NCI-H345 (cell line): ENCODE measurements around the gene ETV6.

Experiments
- DNase-seq: peaks from one replicate; lab custom pipeline; 2025; lab: John Stamatoyannopoulos, UW

The ETV6 gene

GRCh38 chr12:11717519-11717961, 68.1 kb downstream of the ETV6 start:
- DNase-seq, result no peak

- no peak for DNase-seq
Observed at GRCh38 chr12:11718105-11718504, 68.6 kb downstream of the ETV6 start.

- no peak for DNase-seq
Observed at GRCh38 chr12:11718768-11719253, 69.3 kb downstream of the ETV6 start.

GRCh38 chr12:11719678-11720099, 70.2 kb downstream of the ETV6 start:
- no peak for DNase-seq

GRCh38 chr12:11722071-11722470, 72.6 kb downstream of the ETV6 start:
- DNase-seq, result no peak

- no peak for DNase-seq
Observed at GRCh38 chr12:11722578-11723138, 73.2 kb downstream of the ETV6 start.

GRCh38 chr12:11723993-11724392, 74.5 kb downstream of the ETV6 start:
- no peak for DNase-seq

- DNase-seq, result no peak
Observed at GRCh38 chr12:11724888-11725311, 75.4 kb downstream of the ETV6 start.

GRCh38 chr12:11725686-11726085, 76.2 kb downstream of the ETV6 start:
- no peak for DNase-seq

GRCh38 chr12:11726659-11727058, 77.2 kb downstream of the ETV6 start:
- no peak for DNase-seq

- DNase-seq, result peak; percentile 25
Observed at GRCh38 chr12:11727133-11727664, 77.7 kb downstream of the ETV6 start.

GRCh38 chr12:11728154-11728755, 78.8 kb downstream of the ETV6 start:
- DNase-seq, result no peak

GRCh38 chr12:11729008-11729407, 79.5 kb downstream of the ETV6 start:
- peak; percentile 64 for DNase-seq

GRCh38 chr12:11729439-11730150, 80.1 kb downstream of the ETV6 start:
- no peak for DNase-seq

GRCh38 chr12:11730299-11731041, 81.0 kb downstream of the ETV6 start:
- DNase-seq, result peak; percentile 76

- DNase-seq, result no peak
Observed at GRCh38 chr12:11731042-11731357, 81.5 kb downstream of the ETV6 start.

- DNase-seq, result no peak
Observed at GRCh38 chr12:11731455-11731854, 82.0 kb downstream of the ETV6 start.

- DNase-seq, result no peak
Observed at GRCh38 chr12:11732023-11732422, 82.5 kb downstream of the ETV6 start.

- no peak for DNase-seq
Observed at GRCh38 chr12:11732715-11733114, 83.2 kb downstream of the ETV6 start.

GRCh38 chr12:11734580-11735180, 85.2 kb downstream of the ETV6 start:
- no peak for DNase-seq

- DNase-seq, result no peak
Observed at GRCh38 chr12:11738450-11738849, 89.0 kb downstream of the ETV6 start.

- DNase-seq, result no peak
Observed at GRCh38 chr12:11739980-11740577, 90.6 kb downstream of the ETV6 start.
